Cortex of kidney (tissue), 1 donor: Measurements from ENCODE around the gene SBNO2.

Experiments
- DNase-seq: peaks from one replicate; lab custom pipeline; 2025; lab: John Stamatoyannopoulos, UW

The SBNO2 gene, protein sequence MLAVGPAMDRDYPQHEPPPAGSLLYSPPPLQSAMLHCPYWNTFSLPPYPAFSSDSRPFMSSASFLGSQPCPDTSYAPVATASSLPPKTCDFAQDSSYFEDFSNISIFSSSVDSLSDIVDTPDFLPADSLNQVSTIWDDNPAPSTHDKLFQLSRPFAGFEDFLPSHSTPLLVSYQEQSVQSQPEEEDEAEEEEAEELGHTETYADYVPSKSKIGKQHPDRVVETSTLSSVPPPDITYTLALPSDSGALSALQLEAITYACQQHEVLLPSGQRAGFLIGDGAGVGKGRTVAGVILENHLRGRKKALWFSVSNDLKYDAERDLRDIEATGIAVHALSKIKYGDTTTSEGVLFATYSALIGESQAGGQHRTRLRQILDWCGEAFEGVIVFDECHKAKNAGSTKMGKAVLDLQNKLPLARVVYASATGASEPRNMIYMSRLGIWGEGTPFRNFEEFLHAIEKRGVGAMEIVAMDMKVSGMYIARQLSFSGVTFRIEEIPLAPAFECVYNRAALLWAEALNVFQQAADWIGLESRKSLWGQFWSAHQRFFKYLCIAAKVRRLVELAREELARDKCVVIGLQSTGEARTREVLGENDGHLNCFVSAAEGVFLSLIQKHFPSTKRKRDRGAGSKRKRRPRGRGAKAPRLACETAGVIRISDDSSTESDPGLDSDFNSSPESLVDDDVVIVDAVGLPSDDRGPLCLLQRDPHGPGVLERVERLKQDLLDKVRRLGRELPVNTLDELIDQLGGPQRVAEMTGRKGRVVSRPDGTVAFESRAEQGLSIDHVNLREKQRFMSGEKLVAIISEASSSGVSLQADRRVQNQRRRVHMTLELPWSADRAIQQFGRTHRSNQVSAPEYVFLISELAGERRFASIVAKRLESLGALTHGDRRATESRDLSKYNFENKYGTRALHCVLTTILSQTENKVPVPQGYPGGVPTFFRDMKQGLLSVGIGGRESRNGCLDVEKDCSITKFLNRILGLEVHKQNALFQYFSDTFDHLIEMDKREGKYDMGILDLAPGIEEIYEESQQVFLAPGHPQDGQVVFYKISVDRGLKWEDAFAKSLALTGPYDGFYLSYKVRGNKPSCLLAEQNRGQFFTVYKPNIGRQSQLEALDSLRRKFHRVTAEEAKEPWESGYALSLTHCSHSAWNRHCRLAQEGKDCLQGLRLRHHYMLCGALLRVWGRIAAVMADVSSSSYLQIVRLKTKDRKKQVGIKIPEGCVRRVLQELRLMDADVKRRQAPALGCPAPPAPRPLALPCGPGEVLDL (N-terminal part only)

DNA sequence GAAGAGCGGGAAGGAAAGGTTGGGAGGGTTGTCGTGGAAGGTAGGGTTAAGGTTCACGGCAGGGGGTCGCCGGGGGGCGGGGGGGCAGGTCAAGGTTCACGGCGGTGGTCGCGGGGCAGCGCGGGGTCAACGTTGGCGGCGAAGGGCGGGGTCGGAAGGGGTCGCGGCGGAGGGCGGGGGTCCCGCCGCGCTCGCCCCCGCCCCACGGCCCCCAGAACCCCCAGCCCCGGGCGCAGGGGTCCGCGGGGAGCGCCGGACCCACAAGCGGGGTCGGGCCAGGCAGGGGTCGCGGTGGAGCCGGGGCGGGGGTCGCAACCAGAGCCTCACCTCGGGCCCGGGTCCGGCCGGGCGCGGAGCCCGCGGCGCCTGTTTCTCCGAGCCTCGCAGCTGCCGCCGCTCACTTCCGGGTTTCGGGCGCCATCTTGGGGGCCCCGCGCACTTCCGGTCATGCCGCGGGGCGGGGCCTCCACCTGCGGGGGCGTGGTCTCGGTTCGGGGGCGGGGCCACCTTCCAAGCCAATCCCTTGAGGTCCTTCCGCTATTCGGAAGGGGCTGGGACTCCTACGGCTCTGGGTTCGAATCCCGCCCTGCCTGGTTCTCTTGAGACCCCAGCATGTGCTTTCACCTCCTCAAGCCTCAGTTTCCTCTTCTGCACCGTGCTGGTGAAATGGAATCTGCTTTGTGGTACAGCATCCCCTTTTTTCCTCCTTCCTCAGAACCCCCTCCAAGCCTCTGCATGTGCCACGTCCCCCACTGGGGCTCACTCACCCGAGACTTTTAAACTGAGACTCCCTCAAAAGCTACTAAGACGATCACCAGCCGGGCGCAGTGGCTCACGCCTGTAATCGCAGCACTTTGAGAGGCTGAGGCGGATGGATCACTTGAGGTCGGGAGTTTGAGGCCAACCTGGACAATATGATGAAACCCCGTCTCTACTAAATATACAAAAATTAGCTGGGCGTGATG lies at the start of gene SBNO2:
Gene SBNO2 (minus strand): TSS at position 424 of the 965 bp plus-strand sequence. CDS start 19,992 bp downstream, outside the sequence.
- DNase-seq = no peak

DNA sequence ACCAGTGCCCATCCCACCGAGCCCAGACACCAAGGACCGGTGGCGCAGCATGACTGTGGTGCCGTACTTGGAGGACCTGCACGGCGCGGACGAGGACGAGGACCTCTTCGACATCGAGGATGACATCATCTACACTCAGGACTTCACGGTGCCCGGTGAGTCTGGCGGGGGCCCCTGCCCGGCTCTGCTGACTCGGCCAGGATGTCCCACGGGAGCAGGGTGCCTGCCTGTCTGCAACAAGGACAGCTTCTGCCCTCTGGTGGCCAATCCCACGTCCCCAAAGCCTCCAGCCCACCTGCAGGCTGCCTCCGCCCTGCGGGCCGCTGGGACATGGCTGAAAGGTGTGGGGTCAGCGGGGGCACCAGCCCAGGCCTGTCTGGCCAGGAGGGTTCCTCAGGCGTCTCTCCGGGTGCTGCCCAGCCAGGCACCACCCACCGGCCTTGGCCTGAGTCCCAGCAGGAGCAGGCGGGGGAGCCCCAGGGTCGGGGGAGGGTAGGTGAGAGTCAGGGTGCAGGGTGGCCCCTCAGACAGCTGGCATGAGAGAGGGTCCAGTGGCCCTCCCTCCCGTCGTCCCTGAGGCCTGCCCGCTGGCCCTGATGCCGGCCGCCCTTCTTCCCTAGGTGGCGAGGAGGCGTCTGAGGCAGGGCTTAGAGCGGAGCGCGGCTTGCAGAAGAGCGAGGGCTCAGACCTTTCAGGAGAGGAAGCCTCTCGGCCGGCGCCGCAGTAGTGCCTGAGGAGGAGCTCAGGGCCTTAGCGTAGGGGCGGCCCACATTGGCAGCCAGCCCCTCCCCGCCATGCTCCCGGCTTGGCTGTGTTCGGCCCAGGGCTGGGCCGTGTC lies 49.2 kb upstream of the SBNO2 start:
- DNase-seq = no peak

- no peak for DNase-seq
Observed at GRCh38 chr19:1222394-1222793, 48.3 kb upstream of the SBNO2 start.

- DNase-seq = no peak
Observed at GRCh38 chr19:1221904-1222255, 47.8 kb upstream of the SBNO2 start.

GRCh38 chr19:1220976-1221903 lies 47.2 kb upstream of the SBNO2 start:
- DNase-seq = no peak

DNA sequence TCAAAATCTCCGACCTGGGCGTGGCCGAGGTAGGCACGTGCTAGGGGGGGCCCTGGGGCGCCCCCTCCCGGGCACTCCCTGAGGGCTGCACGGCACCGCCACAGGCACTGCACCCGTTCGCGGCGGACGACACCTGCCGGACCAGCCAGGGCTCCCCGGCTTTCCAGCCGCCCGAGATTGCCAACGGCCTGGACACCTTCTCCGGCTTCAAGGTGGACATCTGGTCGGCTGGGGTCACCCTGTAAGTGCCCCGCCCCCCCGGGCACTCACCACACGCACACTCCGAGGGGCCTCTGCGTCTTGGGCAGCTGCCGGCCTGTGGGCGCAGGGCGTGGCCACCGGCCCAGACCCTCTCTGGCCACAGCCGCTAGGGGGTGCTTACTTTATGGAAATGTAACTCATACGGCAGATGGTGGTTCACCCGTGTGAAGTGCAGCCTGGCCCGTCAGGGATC lies 46.4 kb upstream of the SBNO2 start:
- DNase-seq = no peak

DNA sequence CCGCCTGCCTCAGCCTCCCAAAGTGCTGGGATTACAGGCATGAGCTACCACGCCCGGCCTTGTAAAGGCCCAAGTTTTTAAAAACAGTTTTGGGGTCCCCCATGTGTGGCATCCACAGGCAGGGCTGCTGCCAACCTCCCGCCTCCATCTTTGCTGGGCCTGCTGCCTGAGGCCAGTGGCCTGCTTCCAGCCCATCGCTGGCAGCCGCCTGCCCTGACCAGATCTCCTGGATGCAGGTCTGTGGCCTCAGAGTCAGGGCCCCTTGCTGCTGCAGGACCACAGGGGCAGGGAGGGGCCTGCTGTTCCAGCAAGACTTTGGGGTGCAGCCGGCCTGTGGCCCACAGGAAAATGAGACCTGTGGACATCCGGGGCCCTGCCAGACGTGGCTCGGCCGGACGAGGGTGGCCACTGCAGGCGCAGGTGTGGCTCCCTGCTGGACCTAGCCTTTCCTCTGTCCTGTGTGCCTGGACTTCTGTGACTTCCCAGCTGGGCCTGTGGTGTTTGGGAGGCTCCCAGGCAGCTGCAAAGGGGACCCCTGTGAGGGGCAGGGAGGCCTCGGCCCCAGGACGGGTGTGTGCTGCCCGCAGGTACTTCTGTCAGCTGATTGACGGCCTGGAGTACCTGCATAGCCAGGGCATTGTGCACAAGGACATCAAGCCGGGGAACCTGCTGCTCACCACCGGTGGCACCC lies 45.9 kb upstream of the SBNO2 start:
- DNase-seq = no peak

DNA sequence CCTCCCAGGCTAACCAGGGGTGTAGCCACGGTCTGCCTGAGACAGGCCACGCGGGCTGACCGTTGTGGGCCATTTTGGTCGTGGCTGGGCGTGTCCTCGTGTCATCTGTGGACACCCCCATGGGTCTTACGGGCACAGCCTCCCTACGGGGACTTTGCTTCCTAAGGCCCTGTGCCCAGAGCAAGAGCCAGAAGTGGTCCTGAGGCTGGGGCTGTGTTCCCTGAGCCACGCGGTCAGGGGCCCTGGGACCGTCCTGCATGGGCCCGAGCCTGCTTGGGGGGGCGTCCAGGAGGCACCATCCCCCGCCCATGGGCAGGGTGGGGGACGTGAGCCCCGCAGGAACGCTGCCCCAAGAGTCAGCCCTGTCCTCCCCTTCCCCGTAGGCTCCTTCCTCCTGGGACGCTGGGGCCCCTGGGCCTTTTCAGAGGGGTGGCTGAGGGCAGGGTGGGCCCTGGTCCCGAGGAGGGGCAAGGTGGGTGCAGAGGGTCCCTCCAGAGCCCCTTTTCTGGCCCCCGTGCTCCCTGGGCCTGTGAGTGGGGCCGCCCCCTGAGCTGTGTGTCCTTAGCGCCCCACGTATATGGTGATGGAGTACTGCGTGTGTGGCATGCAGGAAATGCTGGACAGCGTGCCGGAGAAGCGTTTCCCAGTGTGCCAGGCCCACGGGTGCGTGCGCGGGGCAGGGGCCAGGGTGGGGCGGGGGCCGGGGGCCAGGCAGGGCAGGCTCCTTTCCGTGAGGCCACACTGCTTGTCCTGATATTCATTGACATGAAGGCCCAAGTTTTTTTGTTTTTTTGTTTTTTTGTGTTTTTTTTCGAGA lies 44.9 kb upstream of the SBNO2 start:
- DNase-seq = no peak

- no peak for DNase-seq
Observed at GRCh38 chr19:1217366-1217765, 43.3 kb upstream of the SBNO2 start.

- DNase-seq = no peak
Observed at GRCh38 chr19:1216756-1217155, 42.7 kb upstream of the SBNO2 start.

- no peak for DNase-seq
Observed at GRCh38 chr19:1214862-1215731, 41.0 kb upstream of the SBNO2 start.

- DNase-seq = no peak
Observed at GRCh38 chr19:1214299-1214861, 40.3 kb upstream of the SBNO2 start.

DNA sequence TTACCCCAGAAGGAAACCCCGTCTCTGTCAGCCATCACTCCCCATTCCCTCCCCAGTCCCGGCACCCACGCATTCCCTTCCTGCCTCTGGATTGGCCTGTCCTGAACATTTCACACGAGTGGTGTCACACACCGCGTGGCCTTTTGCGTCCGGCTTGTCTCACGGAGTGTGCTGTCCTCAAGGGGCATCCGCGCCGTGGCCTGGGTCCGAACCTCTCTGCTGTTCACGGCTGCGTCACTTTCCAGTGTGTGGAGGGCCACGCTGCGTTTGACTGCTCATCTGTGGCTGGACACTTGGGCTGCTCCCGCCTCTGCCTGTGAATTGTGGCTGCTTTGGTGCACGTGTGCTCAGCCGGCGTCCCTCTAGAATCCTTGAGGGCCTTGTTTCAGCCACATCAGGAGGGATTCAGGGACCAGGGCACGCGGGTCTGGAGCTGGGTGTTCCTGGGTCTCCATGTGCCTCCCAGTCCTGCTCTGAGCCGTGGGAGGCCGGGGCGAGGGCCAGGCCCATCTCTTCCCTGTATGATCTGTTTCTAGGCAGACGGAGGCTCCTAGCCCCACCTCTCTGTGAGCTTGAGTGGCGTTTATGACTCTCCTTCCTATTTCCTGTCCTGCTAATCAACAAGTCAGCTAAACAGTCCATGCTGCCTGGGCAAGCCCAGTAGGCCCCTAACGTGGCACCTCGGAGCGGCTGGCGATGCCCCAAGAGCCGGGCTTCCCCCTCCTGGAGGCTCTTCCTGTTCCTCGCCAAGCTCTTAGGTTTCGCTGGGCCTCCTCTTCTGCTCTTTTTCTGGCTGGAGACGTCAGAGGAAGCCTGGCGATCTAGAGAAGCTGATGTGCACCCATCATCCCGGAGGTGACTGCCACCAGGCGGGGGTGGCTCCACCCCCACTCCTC lies 39.6 kb upstream of the SBNO2 start:
- DNase-seq = no peak

DNA sequence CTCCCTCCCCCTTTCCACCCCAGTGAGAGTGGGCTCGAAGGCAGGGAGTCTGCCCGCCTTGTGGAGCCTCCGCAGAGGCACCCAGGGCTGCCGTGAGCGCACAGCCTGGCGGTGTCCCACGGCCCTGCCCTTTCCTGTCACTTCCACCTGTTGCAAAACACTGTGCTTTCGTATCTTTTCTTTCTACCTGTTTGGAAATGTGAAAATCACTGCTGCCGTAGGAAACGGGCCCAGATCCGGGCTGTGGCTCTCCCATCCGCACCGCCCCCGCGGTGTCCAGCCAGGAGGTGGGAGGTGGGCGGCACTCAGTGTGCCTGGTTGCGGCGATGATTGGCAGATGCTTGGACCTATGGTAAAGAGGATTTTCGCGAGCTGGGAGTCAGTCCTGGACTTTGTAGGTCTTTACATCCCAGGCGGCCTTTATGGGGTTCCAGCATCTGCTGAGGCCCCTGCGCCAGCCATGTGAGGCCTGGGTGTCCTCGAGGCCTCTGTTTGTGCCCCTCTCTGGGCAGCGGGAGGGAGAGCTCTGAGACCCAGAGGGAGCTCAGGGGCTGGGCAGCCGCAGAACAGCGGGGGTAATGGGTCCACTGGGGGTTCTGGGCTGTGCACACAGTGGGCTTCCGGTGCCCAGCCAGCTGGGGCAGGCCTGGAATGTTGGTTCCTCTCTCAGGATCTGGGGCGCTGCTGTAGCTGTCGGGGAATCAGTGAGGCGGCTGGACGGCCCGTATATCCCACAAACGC lies 37.6 kb upstream of the SBNO2 start:
- no peak for DNase-seq

DNA sequence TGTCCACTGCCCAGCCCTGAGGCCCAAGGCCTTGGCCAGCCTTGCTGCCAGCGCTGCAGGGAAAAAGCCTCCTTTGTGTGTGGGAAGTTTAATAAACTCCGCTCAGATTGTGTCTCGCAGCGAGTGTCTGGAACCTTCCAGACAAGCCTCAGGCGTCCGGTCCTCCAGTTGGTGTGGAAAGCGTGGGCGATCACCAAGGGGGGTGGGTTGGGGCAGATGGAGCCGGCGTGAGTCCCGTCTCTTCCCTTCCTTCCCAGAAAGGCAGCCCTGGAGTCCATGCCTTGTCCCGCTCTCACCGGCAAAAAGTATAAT lies 36.1 kb upstream of the SBNO2 start:
- DNase-seq = no peak
